ENCODE measurements around the gene CNTN4. TPM values are rescaled to one million over a fixed set of nuclear protein-coding genes. Genes with fewer than 3 reads are reported as not detected.

Gene CNTN4
- total RNA-seq, 1 donor from 2014 or later = not detected

GRCh38 chr3:2876362-2876761 is 777.7 kb downstream of the CNTN4 start:
- Histone ChIP-seq H3K4me1 (ENCODE audit: insufficient read depth, low read length) (no peaks in the 10 kb centered on the region), H3K36me3 (ENCODE audit: insufficient read depth, low read length) (no peaks in the 10 kb centered on the region), H3K79me2 (ENCODE audit: insufficient read depth, low read length) (no peaks in the 10 kb centered on the region), H3K4me2 (ENCODE audit: low read length) (no peak overlapping the region), H4K20me1 (ENCODE audit: insufficient read depth, low read length) (no peaks in the 10 kb centered on the region), H3K9me3 (ENCODE audit: insufficient read depth, low read depth, low read length) (no peaks in the 10 kb centered on the region), H2AFZ (ENCODE audit: low read depth, low read length) (no peak overlapping the region), H3K27me3 (ENCODE audit: insufficient read depth, low read length) (no peaks in the 10 kb centered on the region), H3K4me3 (ENCODE audit: insufficient read depth, low read depth, low read length) (no peak overlapping the region), H3K9ac (ENCODE audit: low read length) (no peak overlapping the region), H3K27ac (ENCODE audit: low read depth, low read length) (no peak overlapping the region)
- H3K4me3 Mint-ChIP-seq (ENCODE audit: unreplicated experiment) = no peak overlapping the region
- H3K4me1 Mint-ChIP-seq (ENCODE audit: low read depth, unreplicated experiment) = no peaks in the 10 kb centered on the region
- no peak overlapping the region for H3K27ac Mint-ChIP-seq (ENCODE audit: unreplicated experiment)
- FAIRE-seq (no peak), DNase-seq (ENCODE audit: low read depth) (no peak)
- H3K36me3 Mint-ChIP-seq (ENCODE audit: low read depth, unreplicated experiment) = no peaks in the 10 kb centered on the region
- peaks cover 2% of the 10 kb centered on the region for H3K9me3 Mint-ChIP-seq (ENCODE audit: unreplicated experiment)
- H3K27me3 Mint-ChIP-seq (ENCODE audit: low read depth, unreplicated experiment) = no peaks in the 10 kb centered on the region
- TF ChIP-seq, protein P1, sequence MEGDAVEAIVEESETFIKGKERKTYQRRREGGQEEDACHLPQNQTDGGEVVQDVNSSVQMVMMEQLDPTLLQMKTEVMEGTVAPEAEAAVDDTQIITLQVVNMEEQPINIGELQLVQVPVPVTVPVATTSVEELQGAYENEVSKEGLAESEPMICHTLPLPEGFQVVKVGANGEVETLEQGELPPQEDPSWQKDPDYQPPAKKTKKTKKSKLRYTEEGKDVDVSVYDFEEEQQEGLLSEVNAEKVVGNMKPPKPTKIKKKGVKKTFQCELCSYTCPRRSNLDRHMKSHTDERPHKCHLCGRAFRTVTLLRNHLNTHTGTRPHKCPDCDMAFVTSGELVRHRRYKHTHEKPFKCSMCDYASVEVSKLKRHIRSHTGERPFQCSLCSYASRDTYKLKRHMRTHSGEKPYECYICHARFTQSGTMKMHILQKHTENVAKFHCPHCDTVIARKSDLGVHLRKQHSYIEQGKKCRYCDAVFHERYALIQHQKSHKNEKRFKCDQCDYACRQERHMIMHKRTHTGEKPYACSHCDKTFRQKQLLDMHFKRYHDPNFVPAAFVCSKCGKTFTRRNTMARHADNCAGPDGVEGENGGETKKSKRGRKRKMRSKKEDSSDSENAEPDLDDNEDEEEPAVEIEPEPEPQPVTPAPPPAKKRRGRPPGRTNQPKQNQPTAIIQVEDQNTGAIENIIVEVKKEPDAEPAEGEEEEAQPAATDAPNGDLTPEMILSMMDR (IDR thresholded peaks at IDR 0.05; ENCODE audit: insufficient read depth, low read depth, low read length) = no peak
- TF ChIP-seq EZH2 (IDR thresholded peaks at IDR 0.05; ENCODE audit: insufficient read depth, low read length) = no peak

DNA sequence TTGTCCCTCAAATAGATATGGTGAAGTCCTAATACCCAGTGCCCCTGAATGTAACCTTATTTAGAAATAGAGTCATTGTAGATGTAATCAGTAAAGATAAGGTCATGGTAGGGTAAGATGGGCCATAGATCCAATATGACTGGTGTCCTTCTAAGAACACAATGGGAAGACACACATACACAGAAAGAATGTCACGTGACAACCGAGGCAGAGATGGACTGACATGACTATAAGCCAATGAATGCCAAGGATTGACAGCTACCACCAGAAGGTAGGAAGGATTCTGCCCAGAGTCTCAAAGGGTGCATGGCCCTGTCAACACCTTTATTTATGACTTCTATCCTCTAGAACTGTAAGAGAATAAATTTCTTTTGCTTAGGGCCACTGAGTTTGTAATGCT is 780.4 kb downstream of the CNTN4 start:
- Mint-ChIP-seq H3K4me3 (ENCODE audit: unreplicated experiment) (no peak overlapping the region), H3K36me3 (ENCODE audit: low read depth, unreplicated experiment) (no peaks in the 10 kb centered on the region), H3K27ac (ENCODE audit: unreplicated experiment) (no peak overlapping the region), H3K4me1 (ENCODE audit: low read depth, unreplicated experiment) (no peaks in the 10 kb centered on the region), H3K27me3 (ENCODE audit: low read depth, unreplicated experiment) (no peaks in the 10 kb centered on the region), H3K9me3 (ENCODE audit: unreplicated experiment) (peaks cover 2% of the 10 kb centered on the region)
- Histone ChIP-seq H3K79me2 (ENCODE audit: insufficient read depth, low read length) (no peaks in the 10 kb centered on the region), H3K9ac (ENCODE audit: low read length) (no peak overlapping the region), H3K4me2 (ENCODE audit: low read length) (no peak overlapping the region), H4K20me1 (ENCODE audit: insufficient read depth, low read length) (no peaks in the 10 kb centered on the region), H3K4me1 (ENCODE audit: insufficient read depth, low read length) (no peaks in the 10 kb centered on the region), H3K27ac (ENCODE audit: low read depth, low read length) (no peak overlapping the region), H3K27me3 (ENCODE audit: insufficient read depth, low read length) (no peaks in the 10 kb centered on the region), H2AFZ (ENCODE audit: low read depth, low read length) (no peak overlapping the region), H3K4me3 (ENCODE audit: insufficient read depth, low read depth, low read length) (no peak overlapping the region), H3K9me3 (ENCODE audit: insufficient read depth, low read depth, low read length) (no peaks in the 10 kb centered on the region), H3K36me3 (ENCODE audit: insufficient read depth, low read length) (no peaks in the 10 kb centered on the region)
- FAIRE-seq (no peak), DNase-seq (ENCODE audit: low read depth) (no peak)
- TF ChIP-seq EZH2 (IDR thresholded peaks at IDR 0.05; ENCODE audit: insufficient read depth, low read length) = no peak
- TF ChIP-seq, protein P1 (IDR thresholded peaks at IDR 0.05; ENCODE audit: insufficient read depth, low read depth, low read length) = no peak

DNA sequence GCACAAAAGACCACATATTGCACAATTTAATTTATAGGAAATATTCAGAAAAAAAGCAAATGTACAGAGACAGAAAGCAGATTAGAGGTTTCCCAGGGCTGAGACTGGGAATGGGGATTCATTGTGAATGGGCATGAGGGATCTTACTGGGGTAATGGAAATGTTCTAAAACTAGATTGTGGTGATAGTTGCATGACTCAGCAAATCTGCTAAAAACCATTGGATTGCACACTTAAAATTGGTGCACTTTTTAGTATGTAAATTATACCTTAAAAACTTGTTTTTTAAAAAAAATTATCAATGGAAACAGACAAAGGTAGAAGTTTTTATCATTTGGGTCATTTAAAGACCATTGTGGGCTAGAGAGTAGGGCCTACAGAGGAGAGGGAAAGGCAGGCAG is 780.9 kb downstream of the CNTN4 start:
- Histone ChIP-seq H4K20me1 (ENCODE audit: insufficient read depth, low read length) (no peaks in the 10 kb centered on the region), H3K27me3 (ENCODE audit: insufficient read depth, low read length) (no peaks in the 10 kb centered on the region), H3K4me3 (ENCODE audit: insufficient read depth, low read depth, low read length) (no peak overlapping the region), H3K9me3 (ENCODE audit: insufficient read depth, low read depth, low read length) (no peaks in the 10 kb centered on the region), H3K4me2 (ENCODE audit: low read length) (no peak overlapping the region), H3K9ac (ENCODE audit: low read length) (no peak overlapping the region), H3K4me1 (ENCODE audit: insufficient read depth, low read length) (no peaks in the 10 kb centered on the region), H3K36me3 (ENCODE audit: insufficient read depth, low read length) (no peaks in the 10 kb centered on the region), H2AFZ (ENCODE audit: low read depth, low read length) (no peak overlapping the region), H3K27ac (ENCODE audit: low read depth, low read length) (no peak overlapping the region), H3K79me2 (ENCODE audit: insufficient read depth, low read length) (no peaks in the 10 kb centered on the region)
- no peaks in the 10 kb centered on the region for H3K36me3 Mint-ChIP-seq (ENCODE audit: low read depth, unreplicated experiment)
- no peak overlapping the region for H3K27ac Mint-ChIP-seq (ENCODE audit: unreplicated experiment)
- FAIRE-seq = no peak
- no peak overlapping the region for H3K4me3 Mint-ChIP-seq (ENCODE audit: unreplicated experiment)
- no peaks in the 10 kb centered on the region for H3K27me3 Mint-ChIP-seq (ENCODE audit: low read depth, unreplicated experiment)
- H3K9me3 Mint-ChIP-seq (ENCODE audit: unreplicated experiment) = peaks cover 2% of the 10 kb centered on the region
- TF ChIP-seq EZH2 (IDR thresholded peaks at IDR 0.05; ENCODE audit: insufficient read depth, low read length) = no peak
- TF ChIP-seq, protein P1 (IDR thresholded peaks at IDR 0.05; ENCODE audit: insufficient read depth, low read depth, low read length) = no peak
- no peak for DNase-seq (ENCODE audit: low read depth)
- no peaks in the 10 kb centered on the region for H3K4me1 Mint-ChIP-seq (ENCODE audit: low read depth, unreplicated experiment)
